Embryonic facial prominence (tissue), 1 donor: Measurements from ENCODE around the gene CCNYL1.
A peak's percentile ranks its signal among the peaks of the same experiment; 100 is the strongest.
"Not testable (repeated sequence)": the region's sequence is repeated elsewhere in the genome, so short reads cannot be mapped to it uniquely, and the experiment has no call there.

Experiments used
- DNase-seq: peaks from one replicate; pipeline ENCODE4 v3.0.0-alpha.2; 2016; ENCODE audit errors: extremely low spot score

The CCNYL1 gene

DNA sequence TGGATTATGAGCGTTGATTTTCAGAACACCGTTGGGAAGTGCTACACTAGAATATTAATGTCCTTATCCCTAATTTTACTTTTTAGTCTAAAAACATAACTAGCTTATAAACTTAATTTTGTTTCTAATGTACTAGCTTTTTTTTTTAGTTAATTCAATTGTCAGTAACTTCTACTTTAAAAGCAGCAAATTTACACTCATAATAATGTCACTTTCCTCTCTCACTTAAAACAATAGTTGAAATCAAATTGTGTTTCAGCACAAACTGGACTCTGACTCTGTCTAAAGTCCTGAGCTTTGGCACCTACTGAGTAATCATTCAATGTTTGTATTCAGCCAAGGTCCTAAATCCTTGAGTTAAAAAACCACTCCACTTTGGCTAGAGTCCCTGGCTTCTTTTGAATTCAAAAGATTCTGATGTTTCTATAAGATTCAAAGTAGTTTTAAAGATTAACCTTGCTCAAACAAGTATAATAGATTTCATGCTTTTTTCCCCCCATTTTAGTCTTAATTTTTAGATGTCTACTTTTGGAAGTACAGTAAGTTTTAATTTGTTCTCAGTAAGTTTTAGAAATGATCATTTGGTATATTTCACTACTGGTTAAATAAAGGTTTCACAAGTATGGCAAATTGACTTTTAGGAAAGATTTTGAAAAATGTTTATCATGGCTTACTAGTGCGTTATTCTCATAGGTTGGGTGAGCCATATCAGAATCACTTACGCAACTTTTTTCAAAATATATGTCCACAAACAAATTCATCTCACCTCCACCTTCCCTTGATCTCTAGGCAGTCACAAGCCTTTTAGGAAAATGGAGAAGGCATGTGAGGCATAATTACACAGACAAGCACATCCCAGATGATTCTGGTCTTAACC lies 23.4 kb downstream of the CCNYL1 start:
- DNase-seq, result no peak

DNA sequence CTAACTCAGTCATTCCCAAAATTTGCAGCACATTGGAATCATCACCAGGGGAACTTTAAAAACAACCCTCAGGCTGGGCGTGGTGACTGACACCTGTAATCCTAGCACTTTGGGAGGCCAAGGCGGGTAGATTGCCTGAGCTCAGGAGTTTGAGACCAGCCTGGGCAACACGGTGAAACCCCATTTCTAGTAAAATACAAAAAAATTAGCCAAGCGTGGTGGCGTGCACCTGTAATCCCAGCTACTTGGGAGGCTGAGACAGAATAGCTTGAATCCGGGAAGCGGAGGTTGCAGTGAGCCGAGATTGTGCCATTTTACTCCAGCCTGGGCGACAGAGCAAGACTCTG lies 24.0 kb downstream of the CCNYL1 start:
- not testable (repeated sequence) for DNase-seq

DNA sequence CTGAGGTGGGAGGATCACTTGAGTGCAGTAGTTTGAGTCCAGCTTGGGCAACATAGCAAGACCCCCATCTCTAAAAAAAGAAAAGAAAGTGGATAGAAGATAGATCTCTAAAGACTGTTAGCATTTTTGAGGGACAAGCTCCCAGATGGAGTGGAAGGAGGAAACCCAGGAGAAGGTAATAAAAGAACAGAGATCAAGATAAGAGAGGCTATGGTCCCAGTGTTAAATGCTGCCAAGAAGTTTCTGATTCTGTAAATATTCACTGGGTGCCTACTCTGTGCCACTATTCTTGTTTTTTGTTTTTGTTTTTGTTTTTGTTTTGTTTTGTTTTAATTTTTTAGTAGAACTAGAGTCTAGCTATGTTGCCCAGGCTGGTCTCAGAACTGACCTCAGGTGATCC lies 32.1 kb downstream of the CCNYL1 start:
- no peak for DNase-seq

DNA sequence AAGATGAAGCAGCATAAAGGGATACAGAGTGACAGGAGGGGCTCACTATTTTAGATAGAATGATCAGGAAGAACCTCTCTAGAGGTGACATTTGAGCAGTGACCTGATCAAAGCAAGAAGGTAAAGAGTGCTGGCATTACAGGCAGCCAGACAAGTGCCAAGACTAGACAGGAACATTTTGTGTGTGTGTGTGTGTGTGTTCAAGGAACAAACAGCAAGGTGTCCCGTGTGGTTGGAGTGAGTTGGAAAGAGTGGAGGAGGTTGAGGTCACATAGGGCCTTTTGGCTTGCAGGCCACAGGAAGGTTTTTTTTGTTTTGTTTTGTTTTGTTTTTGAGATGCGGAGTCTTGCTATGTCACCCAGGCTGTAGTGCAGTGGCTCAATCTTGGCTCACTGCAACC lies 32.6 kb downstream of the CCNYL1 start:
- no peak for DNase-seq

DNA sequence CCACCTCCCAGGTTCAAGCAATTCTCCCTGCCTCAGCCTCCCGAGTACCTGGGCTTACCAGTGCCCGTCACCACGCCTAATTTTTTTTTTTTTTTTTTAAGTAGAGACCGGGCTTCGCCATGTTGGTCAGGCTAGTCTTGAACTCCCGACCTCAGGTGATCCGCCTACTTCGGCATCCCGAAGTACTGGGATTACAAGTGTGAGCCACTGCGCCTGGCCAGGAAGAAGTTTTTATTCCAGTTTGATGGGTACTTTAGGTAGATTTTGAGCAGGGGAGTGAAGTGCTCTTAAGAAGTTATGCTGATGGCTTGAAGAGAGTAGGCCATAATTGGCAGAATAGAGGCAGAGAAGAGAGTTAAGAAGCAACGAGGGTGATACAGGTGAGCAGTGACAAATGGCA lies 33.0 kb downstream of the CCNYL1 start:
- no peak for DNase-seq

DNA sequence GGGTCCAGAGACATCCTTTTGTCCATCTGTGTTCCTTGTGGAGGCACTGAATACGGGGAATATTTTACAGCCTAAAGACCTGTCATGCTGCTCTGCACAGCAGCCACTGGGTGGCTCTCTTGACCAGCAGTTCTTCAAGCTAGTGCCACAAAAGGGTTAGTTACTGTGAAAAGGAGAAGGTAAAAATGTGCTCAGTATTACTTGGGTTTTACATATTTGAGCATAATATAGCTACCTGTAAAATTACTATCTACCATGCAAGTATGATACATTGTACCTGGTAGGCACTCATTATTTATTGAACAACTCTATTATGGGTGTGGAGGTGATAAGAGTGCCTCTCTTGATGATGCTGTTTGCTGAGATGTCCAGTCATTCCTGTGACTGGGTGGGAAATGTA lies 34.7 kb downstream of the CCNYL1 start:
- DNase-seq, result peak; percentile 59

DNA sequence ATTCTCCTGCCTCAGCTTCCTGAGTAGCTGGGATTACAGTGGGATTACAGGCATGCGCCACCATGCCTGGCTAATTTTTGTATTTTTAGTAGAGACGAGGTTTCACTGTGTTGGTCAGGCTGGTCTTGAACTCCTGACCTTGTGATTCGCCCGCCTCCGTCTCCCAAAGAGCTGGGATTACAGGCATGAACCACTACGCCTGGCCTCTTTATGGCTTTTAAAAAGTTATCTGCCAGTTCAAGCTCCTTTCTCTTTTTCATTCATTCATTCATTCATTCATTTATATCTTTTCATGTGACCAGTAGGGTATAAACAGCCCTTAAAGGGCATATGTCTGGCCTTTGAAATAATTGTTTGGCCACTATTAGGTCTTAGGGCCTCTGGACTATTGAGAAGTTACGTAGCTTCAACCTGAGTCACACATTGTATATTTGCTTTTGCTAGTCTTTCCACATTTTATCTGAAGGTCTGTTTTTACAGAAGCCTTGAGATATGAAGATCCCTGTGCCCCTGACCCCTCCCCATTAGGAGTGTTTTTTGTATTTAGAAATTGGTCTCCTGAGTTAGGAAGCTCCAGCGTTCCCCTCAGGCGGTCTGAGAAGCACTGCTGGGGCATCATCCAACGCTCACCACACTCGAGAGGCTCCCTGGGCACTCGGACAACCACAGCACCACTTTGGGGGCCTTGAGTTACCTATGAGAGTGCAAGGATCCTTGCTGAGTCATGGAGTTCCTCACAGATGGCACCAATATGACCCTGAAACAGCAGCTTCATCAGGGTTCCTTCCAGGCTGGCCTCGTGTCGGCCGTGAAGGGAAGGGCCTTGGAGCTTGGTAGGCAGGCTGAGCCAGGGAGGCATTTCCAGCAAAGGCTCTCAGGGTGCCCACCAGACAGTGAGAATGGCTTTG lies 36.5 kb downstream of the CCNYL1 start:
- DNase-seq, result no peak

DNA sequence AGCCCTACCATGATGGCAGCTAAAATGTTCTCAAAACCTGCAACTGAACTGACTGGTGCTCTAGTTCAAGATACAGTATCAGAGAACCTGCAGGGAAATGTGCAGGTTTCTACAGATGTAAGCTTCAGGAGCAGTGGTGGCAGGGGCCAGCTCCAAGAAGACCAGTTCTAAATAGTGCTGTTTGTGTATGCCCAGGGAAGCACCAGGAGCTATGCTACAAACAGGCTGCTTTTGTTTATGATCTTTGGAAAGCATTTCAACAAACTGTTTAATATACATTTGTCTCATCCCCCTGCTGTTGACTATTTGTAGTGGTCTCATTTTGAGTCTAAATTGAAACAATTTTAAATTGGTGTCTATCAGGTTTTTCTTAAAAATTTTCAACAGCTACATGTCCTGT lies 37.6 kb downstream of the CCNYL1 start:
- no peak for DNase-seq

- no peak for DNase-seq
Observed at GRCh38 chr2:207749873-207750272, 38.4 kb downstream of the CCNYL1 start.

DNA sequence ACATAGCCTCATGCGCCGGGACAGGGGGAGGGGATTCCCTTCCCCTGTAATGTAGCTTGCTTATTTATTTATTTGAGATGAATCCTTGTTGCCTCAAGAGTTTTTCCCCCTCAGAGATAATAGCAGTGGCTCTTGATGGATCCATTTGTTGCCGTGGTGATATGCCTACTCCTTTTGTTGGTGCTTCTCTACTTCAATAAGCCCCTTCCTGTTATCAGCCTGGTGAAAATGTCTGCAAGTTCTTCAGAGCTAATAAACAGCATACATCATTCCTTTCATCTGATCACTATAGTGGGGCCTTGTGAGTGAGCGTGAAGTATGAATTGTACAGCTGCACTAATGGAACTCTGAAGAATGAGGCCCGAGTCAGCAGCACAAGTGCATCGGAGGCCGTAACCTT lies 38.9 kb downstream of the CCNYL1 start:
- DNase-seq, result no peak

- DNase-seq, result no peak
Observed at GRCh38 chr2:207750876-207751275, 39.4 kb downstream of the CCNYL1 start.

DNA sequence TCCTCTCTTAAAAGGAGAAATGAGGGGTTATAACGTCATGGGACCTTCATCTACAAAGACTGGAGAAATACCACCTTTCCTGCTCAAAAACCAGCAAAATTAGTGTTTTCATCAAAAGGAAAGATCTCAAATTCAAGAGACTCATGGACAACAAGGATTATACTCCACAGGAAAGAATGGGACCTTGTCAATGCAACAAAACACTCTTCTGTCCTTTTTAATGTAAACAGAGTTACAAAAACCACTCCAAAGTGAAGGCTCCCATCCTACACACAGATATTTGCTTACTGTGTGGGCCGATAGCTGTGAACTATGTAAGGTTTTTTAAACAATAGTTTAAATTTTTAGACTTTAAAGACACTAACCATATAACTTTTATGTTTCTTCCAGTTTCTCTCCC lies 42.2 kb downstream of the CCNYL1 start:
- DNase-seq, result not testable (repeated sequence)

- DNase-seq, result no peak
Observed at GRCh38 chr2:207754498-207755383, 43.3 kb downstream of the CCNYL1 start.

DNA sequence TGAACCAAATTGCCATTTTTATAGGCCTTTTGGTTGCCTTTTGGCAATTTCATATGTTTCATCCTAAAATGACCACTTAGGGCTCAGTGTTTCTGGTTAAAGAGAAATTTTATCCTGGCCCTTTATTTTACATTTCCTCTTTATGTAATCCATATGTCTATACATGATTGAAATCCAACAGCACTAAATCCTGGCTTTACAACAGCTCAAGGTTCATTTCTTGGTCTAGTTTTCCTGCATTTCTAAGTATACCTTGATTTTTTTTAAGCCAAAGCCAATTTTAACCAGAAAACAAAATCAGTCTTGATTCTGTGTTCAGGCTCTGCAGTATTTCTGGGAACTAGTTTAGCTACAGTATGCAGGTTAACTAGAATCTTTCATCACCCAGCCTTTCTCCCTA lies 46.6 kb downstream of the CCNYL1 start:
- no peak for DNase-seq

GRCh38 chr2:207759890-207760289 lies 48.5 kb downstream of the CCNYL1 start:
- no peak for DNase-seq

GRCh38 chr2:207760453-207760852 lies 49.0 kb downstream of the CCNYL1 start:
- no peak for DNase-seq

GRCh38 chr2:207761426-207761825 lies 50.0 kb downstream of the CCNYL1 start:
- DNase-seq, result not testable (repeated sequence)

DNA sequence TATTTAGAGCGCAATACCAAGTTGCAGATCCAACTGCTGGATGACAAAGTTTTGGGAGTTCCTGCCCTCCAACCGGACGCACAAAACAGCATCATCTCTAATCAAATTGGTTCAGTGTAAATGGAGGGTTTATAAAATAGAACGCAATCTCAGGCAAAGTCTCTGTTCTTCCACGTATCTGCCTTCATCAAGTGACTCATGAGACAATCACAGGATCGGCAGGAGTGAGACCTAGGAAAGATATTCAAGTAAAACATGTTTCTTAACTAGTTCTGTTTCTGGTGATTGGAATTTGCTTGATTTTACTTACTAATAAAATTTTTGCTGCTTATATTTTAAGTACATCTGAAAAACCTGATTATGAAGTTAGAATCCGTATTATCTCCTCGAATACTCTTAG lies 50.7 kb downstream of the CCNYL1 start:
- no peak for DNase-seq

DNA sequence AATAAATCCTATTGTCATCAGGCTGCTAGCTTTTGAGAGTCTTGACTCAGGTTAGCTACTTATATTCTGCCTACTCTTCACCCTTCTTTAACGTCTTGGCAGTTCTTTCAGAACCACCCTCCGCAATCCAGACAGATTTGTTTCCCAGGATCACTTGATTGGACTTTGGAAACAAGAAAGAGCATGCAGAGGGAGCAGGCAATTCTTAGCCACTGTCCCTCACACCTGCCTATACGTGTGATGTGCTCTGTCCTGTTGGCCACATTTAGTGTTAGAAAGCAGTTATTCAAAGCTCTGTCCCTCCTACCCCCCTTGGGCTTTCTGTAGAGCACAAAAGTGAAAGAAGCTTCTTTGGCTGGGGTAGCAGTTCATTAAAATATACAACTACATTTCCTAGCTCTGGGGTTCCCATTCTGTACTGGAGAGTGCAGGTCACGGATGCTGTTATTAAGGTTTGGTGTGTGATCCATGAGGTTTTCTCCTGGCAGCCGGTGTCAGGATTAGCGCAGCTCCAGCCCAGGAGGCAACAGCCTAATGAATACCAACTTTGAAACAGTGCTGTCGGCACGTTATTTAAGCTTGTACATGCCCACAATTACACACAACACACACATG lies 52.0 kb downstream of the CCNYL1 start:
- no peak for DNase-seq

- no peak for DNase-seq
Observed at GRCh38 chr2:207764096-207764630, 52.7 kb downstream of the CCNYL1 start.

- no peak for DNase-seq
Observed at GRCh38 chr2:207765547-207765946, 54.1 kb downstream of the CCNYL1 start.
